Spleen (tissue), 7 donors: ENCODE results near the gene C12orf76.

Experiments
- POLR2A ChIP-seq, 3 donors: fragments of 450-650 bp; IDR thresholded peaks; one replicate each; pipeline ENCODE4 v1.5.1; 2017; ENCODE audit warnings: antibody characterized with exemption in 3 of 3, mild to moderate bottlenecking in 1 of 3
- POLR2AphosphoS5 ChIP-seq, 3 donors: sonication (generic); formaldehyde crosslinking; IDR thresholded peaks; one replicate each; pipeline ENCODE4 v1.5.1; 2017; ENCODE audit warnings: antibody characterized with exemption in 3 of 3
- TF ChIP-seq, protein P1 (sequence below), 11 experiments: fragments of 200-600 bp in 7 of 11; fragments of 450-650 bp in 4 of 11; sonication (generic) in 4 of 11; IDR thresholded peaks in 8 of 11; conservative IDR thresholded peaks in 3 of 11; 1 replicate in 7 of 11; 2 replicates in 4 of 11; pipeline versions ENCODE4 v1.4.0 to v1.8.0; 2016 to 2021; ENCODE audit warnings: antibody characterized with exemption in 11 of 11, inconsistent platforms in 4 of 11, mild to moderate bottlenecking in 1 of 11
- donor health status: DM: no; HTN: no; CAD: no; lungs with moderate emphysema.
- donor health status: DM: no; HTN: no; CAD: no.
- donor health status: DM: no; HTN: no; CAD: no.

DNA sequence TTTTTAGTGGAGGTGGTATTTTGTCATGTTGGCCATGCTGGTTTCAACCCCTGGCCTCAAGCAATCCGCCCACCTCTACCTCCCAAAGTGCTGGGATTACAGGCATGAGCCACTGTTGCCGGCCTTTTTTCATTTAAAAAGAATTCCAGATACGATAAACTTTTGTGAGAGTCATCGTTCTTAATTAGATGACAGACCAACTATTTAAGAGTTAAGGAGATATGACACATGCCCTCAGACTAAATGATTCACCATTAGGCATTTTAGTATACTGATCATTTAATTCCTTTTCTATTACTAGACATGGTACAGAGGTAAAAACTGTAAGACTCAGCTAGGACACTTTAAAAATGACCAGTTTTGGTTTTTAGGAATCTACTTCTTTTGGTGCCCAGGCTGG lies 46.7 kb downstream of the C12orf76 start:
- TF ChIP-seq POLR2A (IDR thresholded peaks at IDR 0.05) (no peak), POLR2AphosphoS5 (IDR thresholded peaks at IDR 0.05) (no peak)
- TF ChIP-seq, protein P1, sequence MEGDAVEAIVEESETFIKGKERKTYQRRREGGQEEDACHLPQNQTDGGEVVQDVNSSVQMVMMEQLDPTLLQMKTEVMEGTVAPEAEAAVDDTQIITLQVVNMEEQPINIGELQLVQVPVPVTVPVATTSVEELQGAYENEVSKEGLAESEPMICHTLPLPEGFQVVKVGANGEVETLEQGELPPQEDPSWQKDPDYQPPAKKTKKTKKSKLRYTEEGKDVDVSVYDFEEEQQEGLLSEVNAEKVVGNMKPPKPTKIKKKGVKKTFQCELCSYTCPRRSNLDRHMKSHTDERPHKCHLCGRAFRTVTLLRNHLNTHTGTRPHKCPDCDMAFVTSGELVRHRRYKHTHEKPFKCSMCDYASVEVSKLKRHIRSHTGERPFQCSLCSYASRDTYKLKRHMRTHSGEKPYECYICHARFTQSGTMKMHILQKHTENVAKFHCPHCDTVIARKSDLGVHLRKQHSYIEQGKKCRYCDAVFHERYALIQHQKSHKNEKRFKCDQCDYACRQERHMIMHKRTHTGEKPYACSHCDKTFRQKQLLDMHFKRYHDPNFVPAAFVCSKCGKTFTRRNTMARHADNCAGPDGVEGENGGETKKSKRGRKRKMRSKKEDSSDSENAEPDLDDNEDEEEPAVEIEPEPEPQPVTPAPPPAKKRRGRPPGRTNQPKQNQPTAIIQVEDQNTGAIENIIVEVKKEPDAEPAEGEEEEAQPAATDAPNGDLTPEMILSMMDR (IDR thresholded peaks at IDR 0.05 in 8 of 11, conservative IDR thresholded peaks at IDR 0.05 in 3 of 11), result no peak
